ENCODE data around the gene RECQL5. TPM values are rescaled to one million over a fixed set of nuclear protein-coding genes. Genes with fewer than 3 reads are reported as not detected.

The RECQL5 gene
- total RNA-seq, 3 donors from 2014 or later (not counting 1 experiment from before 2014, with no cell fraction given): 33.4 to 39.1 (median 34.3) TPM

GRCh38 chr17:75623386-75623785 lies 43.6 kb downstream of the RECQL5 start:
- Histone ChIP-seq H3K36me3 (ENCODE audit: control insufficient read depth, insufficient read depth, low read length) (peaks cover 46% of the 10 kb centered on the region), H3K4me3 (ENCODE audit: low read length) (no peak overlapping the region), H3K4me1 (ENCODE audit: control insufficient read depth, insufficient read depth, low read length) (no peaks in the 10 kb centered on the region), H3K9me3 (ENCODE audit: control insufficient read depth, insufficient read depth, low read length) (no peaks in the 10 kb centered on the region), H3K27me3 (ENCODE audit: control insufficient read depth, insufficient read depth, low read length) (no peaks in the 10 kb centered on the region), H3K27ac (ENCODE audit: low read length) (no peak overlapping the region)
- DNase-seq (no peak), ATAC-seq (no peak)
- H3K36me3 Mint-ChIP-seq: no peaks in the 10 kb centered on the region
- intact Hi-C loops (cut with micrococcal nuclease): no loop called here
- TF ChIP-seq, protein P1, sequence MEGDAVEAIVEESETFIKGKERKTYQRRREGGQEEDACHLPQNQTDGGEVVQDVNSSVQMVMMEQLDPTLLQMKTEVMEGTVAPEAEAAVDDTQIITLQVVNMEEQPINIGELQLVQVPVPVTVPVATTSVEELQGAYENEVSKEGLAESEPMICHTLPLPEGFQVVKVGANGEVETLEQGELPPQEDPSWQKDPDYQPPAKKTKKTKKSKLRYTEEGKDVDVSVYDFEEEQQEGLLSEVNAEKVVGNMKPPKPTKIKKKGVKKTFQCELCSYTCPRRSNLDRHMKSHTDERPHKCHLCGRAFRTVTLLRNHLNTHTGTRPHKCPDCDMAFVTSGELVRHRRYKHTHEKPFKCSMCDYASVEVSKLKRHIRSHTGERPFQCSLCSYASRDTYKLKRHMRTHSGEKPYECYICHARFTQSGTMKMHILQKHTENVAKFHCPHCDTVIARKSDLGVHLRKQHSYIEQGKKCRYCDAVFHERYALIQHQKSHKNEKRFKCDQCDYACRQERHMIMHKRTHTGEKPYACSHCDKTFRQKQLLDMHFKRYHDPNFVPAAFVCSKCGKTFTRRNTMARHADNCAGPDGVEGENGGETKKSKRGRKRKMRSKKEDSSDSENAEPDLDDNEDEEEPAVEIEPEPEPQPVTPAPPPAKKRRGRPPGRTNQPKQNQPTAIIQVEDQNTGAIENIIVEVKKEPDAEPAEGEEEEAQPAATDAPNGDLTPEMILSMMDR (IDR thresholded peaks at IDR 0.05): no peak
- no peaks in the 10 kb centered on the region for H3K27me3 Mint-ChIP-seq (ENCODE audit: low read depth in 2 of 2)
- 95% methylated on average over 9 of the region's 9 CpGs for WGBS (ENCODE audit: insufficient coverage)
- H3K9me3 Mint-ChIP-seq: no peaks in the 10 kb centered on the region
- no peak overlapping the region for H3K27ac Mint-ChIP-seq
- no peak overlapping the region for H3K4me3 Mint-ChIP-seq
- no peaks in the 10 kb centered on the region for H3K4me1 Mint-ChIP-seq

DNA sequence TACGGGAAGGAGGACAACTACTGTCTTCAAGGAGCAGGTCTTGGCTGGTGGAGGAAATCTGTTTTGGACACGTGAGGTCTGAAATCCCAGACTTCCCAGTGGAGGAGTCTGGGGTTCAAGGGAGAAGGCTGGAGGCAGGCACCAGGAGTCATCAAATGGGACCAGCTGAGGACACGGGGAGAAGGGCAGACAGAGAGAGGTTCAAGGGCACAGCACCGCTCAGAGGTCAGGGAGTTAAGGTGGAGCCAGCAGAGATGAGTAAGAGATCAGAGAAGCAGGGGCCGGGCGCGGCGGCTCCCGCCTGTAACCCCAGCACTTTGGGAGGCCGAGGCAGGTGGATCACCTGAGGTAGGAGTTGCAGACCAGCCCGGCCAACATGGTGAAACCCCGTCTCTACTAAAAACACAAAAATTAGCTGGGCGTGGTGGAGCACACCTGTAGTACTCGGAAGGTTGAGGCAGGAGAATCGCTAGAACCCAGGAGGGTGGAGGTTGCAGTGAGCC lies 44.1 kb downstream of the RECQL5 start:
- 91% methylated on average over 15 of the region's 15 CpGs for WGBS (ENCODE audit: insufficient coverage)
- Histone ChIP-seq H3K4me1 (ENCODE audit: control insufficient read depth, insufficient read depth, low read length) (no peaks in the 10 kb centered on the region), H3K27ac (ENCODE audit: low read length) (no peak overlapping the region), H3K4me3 (ENCODE audit: low read length) (no peak overlapping the region), H3K36me3 (ENCODE audit: control insufficient read depth, insufficient read depth, low read length) (peaks cover 50% of the 10 kb centered on the region), H3K9me3 (ENCODE audit: control insufficient read depth, insufficient read depth, low read length) (no peaks in the 10 kb centered on the region), H3K27me3 (ENCODE audit: control insufficient read depth, insufficient read depth, low read length) (no peaks in the 10 kb centered on the region)
- H3K9me3 Mint-ChIP-seq: no peaks in the 10 kb centered on the region
- ATAC-seq (no peak), DNase-seq (no peak)
- H3K4me1 Mint-ChIP-seq: no peaks in the 10 kb centered on the region
- no peak overlapping the region for H3K4me3 Mint-ChIP-seq
- intact Hi-C loops (cut with micrococcal nuclease): no loop called here
- H3K36me3 Mint-ChIP-seq: no peaks in the 10 kb centered on the region
- TF ChIP-seq, protein P1 (IDR thresholded peaks at IDR 0.05): no peak
- peak overlapping the region; percentile 0 to 25 for H3K27ac Mint-ChIP-seq
- H3K27me3 Mint-ChIP-seq (ENCODE audit: low read depth in 2 of 2): no peaks in the 10 kb centered on the region

GRCh38 chr17:75622076-75622475 lies 44.9 kb downstream of the RECQL5 start:
- Mint-ChIP-seq H3K4me1 (no peaks in the 10 kb centered on the region), H3K9me3 (no peaks in the 10 kb centered on the region), H3K4me3 (no peak overlapping the region), H3K36me3 (no peaks in the 10 kb centered on the region), H3K27ac (peak overlapping the region; percentile 0 to 25), H3K27me3 (ENCODE audit: low read depth in 2 of 2) (no peaks in the 10 kb centered on the region)
- intact Hi-C loops (cut with micrococcal nuclease): no loop called here
- H3K36me3 ChIP-seq (ENCODE audit: control insufficient read depth, insufficient read depth, low read length): peaks cover 55% of the 10 kb centered on the region
- DNase-seq: no peak
- 95% methylated on average over 8 of the region's 8 CpGs for WGBS (ENCODE audit: insufficient coverage)
- no peaks in the 10 kb centered on the region for H3K9me3 ChIP-seq (ENCODE audit: control insufficient read depth, insufficient read depth, low read length)
- no peak for ATAC-seq
- no peaks in the 10 kb centered on the region for H3K27me3 ChIP-seq (ENCODE audit: control insufficient read depth, insufficient read depth, low read length)
- H3K27ac ChIP-seq (ENCODE audit: low read length): no peak overlapping the region
- H3K4me3 ChIP-seq (ENCODE audit: low read length): no peak overlapping the region
- no peaks in the 10 kb centered on the region for H3K4me1 ChIP-seq (ENCODE audit: control insufficient read depth, insufficient read depth, low read length)
- TF ChIP-seq, protein P1 (IDR thresholded peaks at IDR 0.05): no peak

GRCh38 chr17:75621489-75621888 lies 45.5 kb downstream of the RECQL5 start:
- ATAC-seq (no peak), DNase-seq (no peak)
- H3K9me3 ChIP-seq (ENCODE audit: control insufficient read depth, insufficient read depth, low read length): no peaks in the 10 kb centered on the region
- Mint-ChIP-seq H3K4me1 (no peaks in the 10 kb centered on the region), H3K27me3 (ENCODE audit: low read depth in 2 of 2) (no peaks in the 10 kb centered on the region), H3K27ac (no peak overlapping the region), H3K4me3 (no peak overlapping the region), H3K36me3 (no peaks in the 10 kb centered on the region), H3K9me3 (no peaks in the 10 kb centered on the region)
- H3K27ac ChIP-seq (ENCODE audit: low read length): no peak overlapping the region
- no peak overlapping the region for H3K4me3 ChIP-seq (ENCODE audit: low read length)
- H3K4me1 ChIP-seq (ENCODE audit: control insufficient read depth, insufficient read depth, low read length): peaks cover 1% of the 10 kb centered on the region
- H3K27me3 ChIP-seq (ENCODE audit: control insufficient read depth, insufficient read depth, low read length): no peaks in the 10 kb centered on the region
- 100% methylated on average over 4 of the region's 4 CpGs for WGBS (ENCODE audit: insufficient coverage)
- TF ChIP-seq, protein P1 (IDR thresholded peaks at IDR 0.05): no peak
- peaks cover 55% of the 10 kb centered on the region for H3K36me3 ChIP-seq (ENCODE audit: control insufficient read depth, insufficient read depth, low read length)
- intact Hi-C loops (cut with micrococcal nuclease): no loop called here
